HCEC 1CT (cell line): ENCODE results near the gene NXPE2.

Source experiments
- DNase-seq: peaks from one replicate; pipeline ENCODE4 v3.0.0-alpha.2; 2017

Gene NXPE2

DNA sequence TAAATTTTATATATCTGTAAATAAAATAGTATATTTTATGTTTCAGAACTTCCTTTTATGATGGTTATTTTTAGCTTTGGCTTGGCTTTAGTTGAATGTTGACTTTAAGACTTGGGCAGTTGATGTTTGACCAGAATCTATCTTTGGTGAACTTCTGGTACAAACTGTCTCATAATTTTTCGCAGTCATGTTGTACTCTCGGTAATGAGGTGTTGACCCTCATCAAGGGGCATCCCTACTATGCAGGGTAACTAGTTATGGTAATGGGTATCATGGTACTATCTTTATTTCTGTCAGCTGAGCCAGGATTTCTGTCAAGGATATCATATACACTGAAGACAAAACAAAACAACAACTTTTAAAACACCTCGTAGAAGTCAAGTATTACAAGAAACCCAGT lies 67.7 kb downstream of the NXPE2 start:
- no peak for DNase-seq
